OCI-LY3 (cell line): ENCODE measurements around the gene PTPRU.
A peak's percentile ranks its signal among the peaks of the same experiment; 100 is the strongest.

Source experiments
- H2AFZ ChIP-seq: fragments of 200-600, 300-600 bp; shearing (Covaris generic); 2 replicates; pipeline ENCODE4 v1.6.0; 2014; ENCODE audit warnings: antibody characterized with exemption, low read depth, low read length
- H3K27ac ChIP-seq: fragments of 200-600, 300-600 bp; sonication (generic); 2 replicates; pipeline ENCODE4 v1.5.1; 2014; ENCODE audit warnings: mild to moderate bottlenecking, low read length, moderate library complexity, mixed read lengths
- H3K27me3 ChIP-seq: fragments of 200-600, 300-600 bp; sonication (generic); 2 replicates; pipeline ENCODE4 v1.6.1; 2014; ENCODE audit warnings: low read depth, low read length, mixed read lengths
- H3K36me3 ChIP-seq: fragments of 200-600, 300-600 bp; sonication (generic); replicated peaks from 2 replicates; pipeline ENCODE3; 2014; ENCODE audit warnings: low read depth, low read length, mixed read lengths
- H3K4me1 ChIP-seq: fragments of 300-600, 200-600 bp; sonication (generic); 2 replicates; pipeline ENCODE4 v1.6.1; 2014; ENCODE audit warnings: low read length, mixed read lengths
- H3K4me2 ChIP-seq: fragments of 200-600, 300-600 bp; sonication (generic); 2 replicates; pipeline ENCODE4 v1.6.1; 2014; ENCODE audit warnings: low read length, mixed read lengths
- H3K4me3 ChIP-seq: fragments of 300-600, 200-600 bp; sonication (generic); 2 replicates; pipeline ENCODE4 v1.5.1; 2014; ENCODE audit warnings: antibody characterized with exemption, mild to moderate bottlenecking, low read length, moderate library complexity
- H3K79me2 ChIP-seq: fragments of 300-600, 200-600 bp; shearing (Covaris generic); 2 replicates; pipeline ENCODE4 v1.6.1; 2014; ENCODE audit warnings: mild to moderate bottlenecking, low read length, mixed read lengths
- H3K9ac ChIP-seq: fragments of 300-600, 200-600 bp; shearing (Covaris generic); 2 replicates; pipeline ENCODE4 v1.6.0; 2014; ENCODE audit warnings: mild to moderate bottlenecking, low read length, moderate library complexity
- H3K9me3 ChIP-seq: fragments of 200-600, 300-600 bp; shearing (Covaris generic); 2 replicates; pipeline ENCODE4 v1.6.1; 2014; ENCODE audit warnings: low read length, mixed read lengths; ENCODE audit not compliant: insufficient read depth
- H4K20me1 ChIP-seq: fragments of 200-600, 300-600 bp; sonication (generic); 2 replicates; pipeline ENCODE4 v1.6.1; 2016; ENCODE audit warnings: low read length, mixed read lengths; ENCODE audit not compliant: insufficient read depth
- EZH2phosphoT487 ChIP-seq: fragments of 200-600 bp; shearing (Covaris generic); IDR thresholded peaks from 2 replicates; pipeline ENCODE4 v1.6.1; 2018; ENCODE audit warnings: antibody characterized with exemption, mixed run types, low read depth
- TF ChIP-seq, protein P1 (sequence below): fragments of 200-600, 300-600 bp; sonication (generic); IDR thresholded peaks from 2 replicates; pipeline ENCODE4 v1.5.1; 2014; ENCODE audit warnings: antibody characterized with exemption, low read length, low read depth

Gene PTPRU

DNA sequence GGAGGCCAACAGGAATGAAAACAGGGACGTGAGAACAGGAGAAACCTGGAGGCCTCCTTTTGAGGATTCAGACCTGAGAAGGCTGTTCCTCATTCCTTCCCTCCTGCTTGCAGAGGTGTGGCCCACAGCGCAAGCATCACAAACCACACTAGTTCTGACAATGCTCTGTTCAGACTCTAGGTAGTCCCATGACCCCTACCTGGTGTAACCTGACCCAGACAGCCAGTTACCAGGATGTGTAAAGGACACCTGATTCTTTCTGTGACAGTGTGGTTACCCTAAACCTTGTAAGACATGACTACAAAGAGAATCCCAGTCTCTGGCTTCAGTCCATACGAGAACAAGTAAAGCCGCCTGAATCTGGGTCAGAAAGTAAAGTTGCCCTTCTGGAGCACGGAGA is 8.8 kb upstream of the PTPRU start:
- Histone ChIP-seq H3K4me1 (peaks cover 9% of the 10 kb centered on the region), H3K9me3 (no peaks in the 10 kb centered on the region), H4K20me1 (no peaks in the 10 kb centered on the region), H2AFZ (no peak overlapping the region), H3K4me3 (no peak overlapping the region), H3K27me3 (no peaks in the 10 kb centered on the region), H3K4me2 (no peak overlapping the region), H3K9ac (no peak overlapping the region), H3K79me2 (peaks cover 21% of the 10 kb centered on the region), H3K36me3 (no peaks in the 10 kb centered on the region), H3K27ac (no peak overlapping the region)
- TF ChIP-seq, protein P1, sequence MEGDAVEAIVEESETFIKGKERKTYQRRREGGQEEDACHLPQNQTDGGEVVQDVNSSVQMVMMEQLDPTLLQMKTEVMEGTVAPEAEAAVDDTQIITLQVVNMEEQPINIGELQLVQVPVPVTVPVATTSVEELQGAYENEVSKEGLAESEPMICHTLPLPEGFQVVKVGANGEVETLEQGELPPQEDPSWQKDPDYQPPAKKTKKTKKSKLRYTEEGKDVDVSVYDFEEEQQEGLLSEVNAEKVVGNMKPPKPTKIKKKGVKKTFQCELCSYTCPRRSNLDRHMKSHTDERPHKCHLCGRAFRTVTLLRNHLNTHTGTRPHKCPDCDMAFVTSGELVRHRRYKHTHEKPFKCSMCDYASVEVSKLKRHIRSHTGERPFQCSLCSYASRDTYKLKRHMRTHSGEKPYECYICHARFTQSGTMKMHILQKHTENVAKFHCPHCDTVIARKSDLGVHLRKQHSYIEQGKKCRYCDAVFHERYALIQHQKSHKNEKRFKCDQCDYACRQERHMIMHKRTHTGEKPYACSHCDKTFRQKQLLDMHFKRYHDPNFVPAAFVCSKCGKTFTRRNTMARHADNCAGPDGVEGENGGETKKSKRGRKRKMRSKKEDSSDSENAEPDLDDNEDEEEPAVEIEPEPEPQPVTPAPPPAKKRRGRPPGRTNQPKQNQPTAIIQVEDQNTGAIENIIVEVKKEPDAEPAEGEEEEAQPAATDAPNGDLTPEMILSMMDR: no peak
- TF ChIP-seq EZH2phosphoT487: no peak

DNA sequence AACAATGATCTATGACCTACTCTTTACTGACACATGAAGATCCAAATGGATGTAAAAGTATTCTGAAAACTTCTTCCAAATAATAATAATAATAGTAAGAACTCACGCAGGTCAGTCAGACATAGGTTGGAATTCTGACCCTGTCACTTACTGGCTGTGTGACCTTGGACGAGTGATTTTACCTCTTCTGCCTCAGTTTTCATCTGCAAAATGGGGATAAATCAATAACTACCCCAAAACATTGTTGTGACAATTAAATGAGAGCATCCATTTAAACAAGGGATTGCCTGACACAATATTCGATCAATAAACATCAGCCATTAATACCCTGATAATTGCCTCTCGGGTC is 6.1 kb upstream of the PTPRU start:
- H4K20me1 ChIP-seq: no peaks in the 10 kb centered on the region
- H2AFZ ChIP-seq: 0 out of 2 replicates have a peak overlapping the region, but pooled peaks have one; percentile 61
- no peaks in the 10 kb centered on the region for H3K36me3 ChIP-seq
- H3K4me2 ChIP-seq: peak overlapping the region; percentile 89
- H3K9me3 ChIP-seq: no peaks in the 10 kb centered on the region
- H3K27ac ChIP-seq: no peak overlapping the region
- H3K79me2 ChIP-seq: peaks cover 21% of the 10 kb centered on the region
- TF ChIP-seq EZH2phosphoT487: no peak
- TF ChIP-seq, protein P1: no peak
- H3K4me1 ChIP-seq: peaks cover 9% of the 10 kb centered on the region
- H3K4me3 ChIP-seq: peak overlapping the region; percentile 96
- H3K9ac ChIP-seq: peak overlapping the region; percentile 82
- no peaks in the 10 kb centered on the region for H3K27me3 ChIP-seq

DNA sequence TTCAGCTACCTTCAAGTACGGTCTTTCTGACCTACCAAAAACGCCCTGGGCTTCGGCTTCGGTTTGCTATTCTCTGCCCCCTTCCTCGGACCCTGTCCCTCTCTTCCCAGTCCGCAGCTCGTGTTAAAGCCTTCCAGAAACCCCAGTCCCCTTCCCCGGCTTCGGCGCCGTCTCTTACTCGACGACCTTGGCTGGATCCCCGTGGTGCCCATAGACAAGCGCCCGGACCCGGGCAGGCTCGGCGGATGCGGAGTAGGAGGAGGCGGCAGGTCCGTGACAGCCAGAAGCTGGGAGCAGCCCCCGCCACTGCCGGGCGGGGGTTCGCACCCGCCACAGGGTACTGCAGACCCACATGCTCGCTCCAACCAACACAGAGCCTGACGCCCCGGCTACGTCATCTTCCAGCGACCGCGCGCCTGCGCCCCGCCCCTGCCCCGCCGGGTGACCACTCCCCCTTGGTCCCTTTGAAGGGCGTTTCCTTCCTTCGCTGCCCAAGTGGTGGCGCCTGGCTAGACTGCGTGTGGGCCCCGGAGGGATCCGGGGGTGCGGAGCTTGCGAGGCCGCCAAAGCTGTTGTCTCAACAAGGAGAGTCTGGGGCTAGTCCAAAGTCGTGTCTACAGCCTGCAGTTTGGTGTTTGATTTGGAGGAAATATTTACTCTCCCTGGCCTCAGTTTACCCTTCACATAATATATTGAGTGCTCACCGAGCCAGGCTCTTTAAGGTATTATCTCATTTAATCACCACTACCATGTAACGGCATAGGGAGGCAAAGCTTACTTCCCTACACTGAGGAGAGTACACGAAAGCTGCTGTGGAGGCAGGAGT is 5.6 kb upstream of the PTPRU start, which contains the start of gene MECR:
Gene MECR (minus strand): TSS at position 382 of the 826 bp plus-strand sequence. CDS start 28 bp downstream, at position 354.
- H3K4me1 ChIP-seq: peaks cover 11% of the 10 kb centered on the region

DNA sequence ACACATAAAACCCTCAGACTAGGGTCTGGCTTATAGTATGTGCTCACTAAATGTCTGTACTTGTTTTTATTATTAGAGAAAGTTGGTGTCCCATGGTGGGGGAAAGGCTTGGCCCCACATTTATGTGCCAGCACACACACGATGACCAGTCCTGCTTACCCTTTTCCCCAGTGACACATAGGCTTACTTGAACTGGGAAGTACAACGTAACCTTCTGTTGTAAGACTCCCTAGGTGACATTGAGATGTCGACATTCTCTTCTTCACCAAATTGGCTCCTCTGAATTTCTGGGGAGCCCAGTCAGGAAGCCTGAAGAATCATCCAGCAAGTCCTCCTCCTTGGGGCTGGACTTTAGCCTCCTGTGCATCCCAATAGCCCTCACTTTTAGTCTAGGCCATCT is 3.9 kb upstream of the PTPRU start:
- Histone ChIP-seq H3K9ac (no peak overlapping the region), H3K27me3 (no peaks in the 10 kb centered on the region), H2AFZ (no peak overlapping the region), H3K36me3 (no peaks in the 10 kb centered on the region), H3K27ac (no peak overlapping the region), H3K9me3 (no peaks in the 10 kb centered on the region), H3K4me3 (no peak overlapping the region), H3K4me1 (peaks cover 16% of the 10 kb centered on the region), H3K79me2 (peaks cover 21% of the 10 kb centered on the region), H3K4me2 (no peak overlapping the region), H4K20me1 (no peaks in the 10 kb centered on the region)
- TF ChIP-seq, protein P1: no peak
- TF ChIP-seq EZH2phosphoT487: no peak

More for the DNA sequence above, 5.6 kb upstream of the PTPRU start, which contains the start of gene MECR:
- Histone ChIP-seq H2AFZ (peak within 1 kb of the TSS; percentile 92; the same call in 1 of the 2 replicates), H3K27me3 (no peaks in the 10 kb centered on the region), H3K27ac (no peak within 1 kb of the TSS), H3K9me3 (no peaks in the 10 kb centered on the region), H3K9ac (peak within 1 kb of the TSS; percentile 82), H3K4me3 (peak within 1 kb of the TSS; percentile 96), H3K36me3 (no peaks in the 10 kb centered on the region), H3K4me2 (peak within 1 kb of the TSS; percentile 89), H3K79me2 (peaks cover 21% of the 10 kb centered on the region), H4K20me1 (no peaks in the 10 kb centered on the region)
- TF ChIP-seq, protein P1: peak; percentile 28
- TF ChIP-seq EZH2phosphoT487: no peak
